ENCODE measurements around the gene SALL3. TPM values are rescaled to one million over a fixed set of nuclear protein-coding genes. Genes with fewer than 3 reads are reported as not detected.

SALL3 gene
- total and polyA plus RNA-seq, 2 of the 13 experiments (the other 11 are each of a cell fraction or from before 2014, with no cell fraction given) = not detected

DNA sequence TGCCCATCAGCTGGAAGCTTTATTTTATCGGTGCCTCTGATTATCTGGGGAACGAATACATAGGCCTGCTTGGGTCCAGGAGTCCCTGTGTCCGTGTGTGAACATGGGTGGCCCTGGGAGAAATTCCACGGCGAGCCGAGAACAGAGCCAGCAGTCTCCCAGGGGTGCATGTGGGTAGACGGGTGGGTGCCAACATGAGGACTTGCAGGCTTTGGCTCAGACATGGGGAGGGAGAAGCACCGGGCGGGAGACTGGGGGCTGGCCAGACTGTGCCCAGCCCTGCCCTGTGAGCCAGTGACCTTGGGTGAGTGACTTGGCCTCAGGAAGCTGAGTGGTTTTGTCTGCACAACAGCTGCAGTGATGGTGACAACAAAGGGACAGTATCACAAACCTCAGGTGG is 44.2 kb upstream of the SALL3 start:
- Histone ChIP-seq H3K9ac (ENCODE audit: insufficient read depth, low read depth, low read length) (no peak overlapping the region), H3K27ac (ENCODE audit: extremely low read length, insufficient read depth, low read length) (no peak overlapping the region), H3K9me3 (ENCODE audit: low read length) (no peaks in the 10 kb centered on the region), H4K20me1 (ENCODE audit: insufficient read depth, low read length) (no peaks in the 10 kb centered on the region), H3K4me1 (ENCODE audit: insufficient read depth, low read length) (no peaks in the 10 kb centered on the region), H3K27me3 (ENCODE audit: control insufficient read depth in 1 of 2, insufficient read depth in 2 of 2, low read length in 2 of 2) (peaks cover 10 to 63% of the 10 kb centered on the region in 2 experiments; a peak in 4 of 5 replicates), H3K4me3 (replicated peaks in 1 of 3; ENCODE audit: insufficient read depth in 1 of 3, low read depth in 2 of 3, low read length in 3 of 3) (no peak overlapping the region), H2AFZ (ENCODE audit: low read length) (no peak overlapping the region), H3K36me3 (replicated peaks in 1 of 2; ENCODE audit: control insufficient read depth in 1 of 2, insufficient read depth in 2 of 2, low read length in 2 of 2) (no peaks in the 10 kb centered on the region), H3K79me2 (ENCODE audit: insufficient read depth, low read length) (no peaks in the 10 kb centered on the region), H3K4me2 (ENCODE audit: low read depth, low read length) (no peak overlapping the region)
- ATAC-seq (no peak), DNase-seq (ENCODE audit: low spot score) (no peak), FAIRE-seq (no peak)
- CTCF ChIA-PET (ENCODE audit: low intra/inter-chr PET ratio, low total read pairs) = no interaction called here
- TF ChIP-seq ZNF335 (CRISPR knock-in tag; IDR thresholded peaks at IDR 0.05) (no peak), REPIN1 (CRISPR knock-in tag; IDR thresholded peaks at IDR 0.05; ENCODE audit: borderline replicate concordance, low read depth) (no peak), ZMYM4 (CRISPR knock-in tag; IDR thresholded peaks at IDR 0.05) (no peak), CCDC6 (CRISPR knock-in tag; IDR thresholded peaks at IDR 0.05) (no peak), ZNF292 (CRISPR knock-in tag; IDR thresholded peaks at IDR 0.05; ENCODE audit: borderline replicate concordance, low read depth) (no peak), PTBP1 (IDR thresholded peaks at IDR 0.05; ENCODE audit: low read depth, low read length, poor library complexity, severe bottlenecking) (no peak), ZNF224 (CRISPR knock-in tag; IDR thresholded peaks at IDR 0.05) (no peak)
- TF ChIP-seq, protein P1, sequence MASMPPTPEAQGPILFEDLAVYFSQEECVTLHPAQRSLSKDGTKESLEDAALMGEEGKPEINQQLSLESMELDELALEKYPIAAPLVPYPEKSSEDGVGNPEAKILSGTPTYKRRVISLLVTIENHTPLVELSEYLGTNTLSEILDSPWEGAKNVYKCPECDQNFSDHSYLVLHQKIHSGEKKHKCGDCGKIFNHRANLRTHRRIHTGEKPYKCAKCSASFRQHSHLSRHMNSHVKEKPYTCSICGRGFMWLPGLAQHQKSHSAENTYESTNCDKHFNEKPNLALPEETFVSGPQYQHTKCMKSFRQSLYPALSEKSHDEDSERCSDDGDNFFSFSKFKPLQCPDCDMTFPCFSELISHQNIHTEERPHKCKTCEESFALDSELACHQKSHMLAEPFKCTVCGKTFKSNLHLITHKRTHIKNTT (CRISPR knock-in tag; IDR thresholded peaks at IDR 0.05) = no peak
- WGBS (ENCODE audit: low lambda C conversion rate) = 19% methylated on average over 9 of the region's 9 CpGs
- BruUV-seq (replicated peaks) = no TSS peak
- intact Hi-C loops (cut with micrococcal nuclease; ENCODE audit: unreplicated experiment) (no loop called here), in situ Hi-C loops (cut with HindIII; ENCODE audit: extremely low pct_ligation_motif_present, low pct_unique_long_range_greater_than_20kb) (no loop called here)
- POLR2A ChIA-PET = no interaction called here
